ENCODE measurements around the gene RASGEF1B.

The RASGEF1B gene

DNA sequence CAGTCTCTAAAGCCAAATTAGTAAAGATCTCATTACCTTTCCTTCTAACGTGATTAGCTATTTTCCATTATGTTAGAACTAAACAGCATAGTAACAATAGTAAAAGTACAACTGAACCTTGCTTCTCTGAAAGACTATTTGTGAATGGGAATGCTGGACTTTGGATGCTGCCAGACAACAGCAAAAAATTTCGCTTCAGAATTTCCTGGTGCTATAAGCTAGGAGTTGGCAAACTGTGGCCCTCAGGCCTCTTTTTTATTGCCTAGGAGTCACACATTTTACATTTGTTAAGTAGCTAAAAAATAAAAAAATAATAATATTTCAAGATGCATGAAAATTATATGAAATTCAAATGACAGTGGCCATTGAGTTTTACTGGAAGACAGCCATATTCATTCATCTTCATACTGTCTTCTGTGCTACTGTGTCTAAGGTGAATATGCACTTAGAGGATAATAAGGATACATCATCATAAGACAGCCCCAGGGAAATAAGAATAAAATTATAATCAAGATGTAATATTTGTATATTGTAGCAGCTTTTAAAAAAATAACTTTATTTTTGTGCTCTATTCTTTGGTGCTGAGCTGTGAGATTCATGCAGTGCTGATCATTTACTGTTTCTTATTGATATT lies 34.6 kb downstream of the RASGEF1B start:
- Mint-ChIP-seq H3K4me1 (no peaks in the 10 kb centered on the region), H3K4me3 (no peak overlapping the region), H3K27ac (no peak overlapping the region), H3K36me3 (peaks cover 100% of the 10 kb centered on the region), H3K9me3 (no peaks in the 10 kb centered on the region)
- no peak for ATAC-seq
- DNase-seq (ENCODE audit: low spot score in 2 of 2) = no peak

GRCh38 chr4:81436096-81436495 lies 35.6 kb downstream of the RASGEF1B start:
- Mint-ChIP-seq H3K36me3 (peaks cover 96% of the 10 kb centered on the region), H3K27ac (no peak overlapping the region)

DNA sequence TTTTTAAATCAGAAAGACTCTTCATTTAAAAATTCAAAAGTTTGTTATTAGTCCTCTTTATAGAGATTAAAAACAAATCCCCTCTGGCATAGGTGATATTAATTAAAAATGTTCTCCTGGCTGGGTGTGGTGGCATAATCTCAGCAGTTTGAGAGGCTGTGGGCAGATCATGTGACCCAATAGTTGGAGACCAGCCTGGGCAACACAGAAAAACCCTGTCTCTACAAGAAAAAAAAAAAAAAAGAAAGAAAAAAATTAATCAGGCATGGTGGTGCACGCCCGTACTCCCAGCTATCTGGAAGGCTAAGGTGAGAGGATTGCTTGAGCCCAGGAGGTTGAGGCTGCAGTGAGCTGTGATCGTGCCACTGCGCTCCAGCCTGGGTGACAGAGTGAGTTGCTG lies 38.9 kb downstream of the RASGEF1B start:
- H3K27ac Mint-ChIP-seq = no peak overlapping the region
- no peak for ATAC-seq
- peaks cover 93% of the 10 kb centered on the region for H3K36me3 Mint-ChIP-seq

More at GRCh38 chr4:81436096-81436495, 35.6 kb downstream of the RASGEF1B start:
- no peaks in the 10 kb centered on the region for H3K9me3 Mint-ChIP-seq
- H3K4me3 Mint-ChIP-seq = no peak overlapping the region
- DNase-seq (ENCODE audit: low spot score in 2 of 2) (no peak), ATAC-seq (no peak)
- no peaks in the 10 kb centered on the region for H3K4me1 Mint-ChIP-seq

GRCh38 chr4:81431971-81432370 lies 39.7 kb downstream of the RASGEF1B start:
- no peak overlapping the region for H3K27ac Mint-ChIP-seq

More for the DNA sequence above, 38.9 kb downstream of the RASGEF1B start:
- Mint-ChIP-seq H3K4me1 (peaks cover 6% of the 10 kb centered on the region), H3K4me3 (no peak overlapping the region), H3K9me3 (no peaks in the 10 kb centered on the region)
- DNase-seq (ENCODE audit: low spot score in 2 of 2) = no peak

GRCh38 chr4:81429607-81430006 lies 42.1 kb downstream of the RASGEF1B start:
- Mint-ChIP-seq H3K27ac (no peak overlapping the region), H3K9me3 (no peaks in the 10 kb centered on the region), H3K4me3 (no peak overlapping the region), H3K36me3 (peaks cover 83% of the 10 kb centered on the region), H3K4me1 (peaks cover 6% of the 10 kb centered on the region)
- ATAC-seq (no peak), DNase-seq (ENCODE audit: low spot score in 2 of 2) (no peak)

More at GRCh38 chr4:81431971-81432370, 39.7 kb downstream of the RASGEF1B start:
- peaks cover 93% of the 10 kb centered on the region for H3K36me3 Mint-ChIP-seq
- ATAC-seq = no peak
- no peaks in the 10 kb centered on the region for H3K9me3 Mint-ChIP-seq
- peaks cover 6% of the 10 kb centered on the region for H3K4me1 Mint-ChIP-seq
- no peak for DNase-seq (ENCODE audit: low spot score in 2 of 2)
- H3K4me3 Mint-ChIP-seq = no peak overlapping the region

GRCh38 chr4:81429031-81429430 lies 42.7 kb downstream of the RASGEF1B start:
- Mint-ChIP-seq H3K4me3 (no peak overlapping the region), H3K36me3 (peaks cover 77% of the 10 kb centered on the region), H3K27ac (no peak overlapping the region), H3K4me1 (peaks cover 6% of the 10 kb centered on the region), H3K9me3 (no peaks in the 10 kb centered on the region)
- ATAC-seq (no peak), DNase-seq (ENCODE audit: low spot score in 2 of 2) (no peak)

DNA sequence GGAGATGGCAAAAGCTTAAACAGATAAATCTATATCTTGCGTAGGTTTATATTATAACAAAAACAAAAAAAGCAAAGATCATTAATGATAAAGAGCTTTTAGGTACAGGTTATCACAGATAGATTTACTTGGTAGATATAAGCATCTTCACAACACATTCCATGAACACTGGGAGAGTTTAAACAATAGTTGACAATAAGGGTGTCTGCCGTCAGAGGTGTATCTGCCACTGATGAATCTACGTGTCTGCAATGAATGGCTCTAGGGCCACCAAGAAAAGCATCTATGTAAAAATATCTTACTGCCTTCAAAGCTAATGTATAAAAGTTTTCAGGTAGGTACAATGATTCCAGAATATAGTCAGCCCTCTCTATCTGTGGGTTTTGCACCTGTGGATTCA lies 43.7 kb downstream of the RASGEF1B start:
- Mint-ChIP-seq H3K4me3 (no peak overlapping the region), H3K27ac (no peak overlapping the region), H3K4me1 (peaks cover 6% of the 10 kb centered on the region), H3K9me3 (no peaks in the 10 kb centered on the region), H3K36me3 (peaks cover 67% of the 10 kb centered on the region)
- no peak for DNase-seq (ENCODE audit: low spot score in 2 of 2)
- no peak for ATAC-seq

DNA sequence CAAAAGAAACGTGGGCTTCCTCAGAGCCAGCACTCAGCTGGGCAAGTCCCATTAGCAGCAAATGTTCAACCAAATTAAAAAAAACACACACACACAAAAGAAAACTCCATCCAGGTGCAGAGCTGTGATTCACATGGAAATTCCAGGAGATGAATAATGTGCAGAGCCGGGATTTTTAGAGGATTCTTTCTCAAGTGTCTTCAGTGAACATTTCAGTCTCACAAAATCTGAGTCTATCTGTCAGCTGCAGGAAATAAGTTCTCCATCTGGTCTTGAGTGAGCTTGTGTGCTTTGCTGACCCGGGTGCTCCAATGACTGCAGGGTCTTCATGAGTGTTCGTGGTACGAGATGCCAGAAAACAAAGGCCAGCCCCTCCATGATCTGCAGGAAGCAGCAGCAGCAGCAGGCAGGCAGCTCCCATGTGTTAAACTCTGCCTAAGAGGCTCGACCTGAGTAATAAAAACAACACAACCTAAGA lies 44.3 kb downstream of the RASGEF1B start:
- Mint-ChIP-seq H3K4me1 (peaks cover 6% of the 10 kb centered on the region), H3K36me3 (peaks cover 60% of the 10 kb centered on the region), H3K9me3 (no peaks in the 10 kb centered on the region), H3K4me3 (no peak overlapping the region), H3K27ac (no peak overlapping the region)
- ATAC-seq (no peak), DNase-seq (ENCODE audit: low spot score in 2 of 2) (no peak)

GRCh38 chr4:81426770-81427289 lies 44.9 kb downstream of the RASGEF1B start:
- Mint-ChIP-seq H3K27ac (no peak overlapping the region), H3K36me3 (peaks cover 55% of the 10 kb centered on the region)
- ATAC-seq = no peak

DNA sequence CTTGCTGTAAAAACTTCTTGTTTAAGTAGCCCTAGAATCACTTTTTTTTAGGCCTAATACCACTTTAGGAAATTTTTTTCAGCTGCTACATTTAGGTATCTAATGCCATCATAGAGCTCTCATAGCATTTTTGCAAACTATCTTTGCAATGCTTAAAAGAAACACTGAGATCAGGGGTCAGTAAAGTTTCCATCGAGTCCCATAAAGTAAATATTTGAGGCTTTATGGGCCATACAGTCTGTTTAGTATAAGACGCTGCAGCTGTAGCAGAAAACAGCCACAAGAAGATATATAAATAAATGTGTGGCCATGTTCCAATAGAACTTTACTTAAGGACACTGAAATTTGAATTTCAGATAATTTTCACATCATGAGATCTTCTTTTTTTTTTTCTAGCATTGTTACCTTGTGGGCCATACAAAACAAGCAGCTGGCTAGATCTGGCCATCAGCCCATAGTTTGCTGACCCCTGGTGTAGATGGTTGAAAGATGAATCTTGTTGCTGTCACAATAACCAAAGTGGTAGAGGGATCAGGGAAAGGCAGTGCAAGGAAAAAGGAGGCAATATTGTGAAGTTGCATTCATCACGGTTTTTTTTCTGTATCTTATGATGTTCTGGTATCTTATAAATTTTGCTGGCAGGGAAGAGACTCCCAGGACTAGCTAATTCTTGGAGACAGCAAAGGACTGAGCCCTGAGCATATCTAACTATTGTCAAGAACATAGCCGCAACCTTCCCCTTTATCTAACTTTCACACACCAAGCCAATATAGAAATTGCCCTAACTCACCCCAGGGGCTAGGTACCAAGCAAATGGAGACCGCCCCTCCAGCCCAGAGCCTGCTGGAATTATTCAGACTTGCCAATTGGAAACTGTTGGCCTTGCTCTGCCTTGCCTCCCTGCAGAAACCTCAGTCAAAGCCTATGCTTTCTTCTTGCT lies 46.6 kb downstream of the RASGEF1B start:
- peaks cover 6% of the 10 kb centered on the region for H3K4me1 Mint-ChIP-seq
- ATAC-seq (no peak), DNase-seq (ENCODE audit: low spot score in 2 of 2) (no peak)
- no peaks in the 10 kb centered on the region for H3K9me3 Mint-ChIP-seq
- H3K4me3 Mint-ChIP-seq = no peak overlapping the region
- peaks cover 43% of the 10 kb centered on the region for H3K36me3 Mint-ChIP-seq
- H3K27ac Mint-ChIP-seq = no peak overlapping the region

More at GRCh38 chr4:81426770-81427289, 44.9 kb downstream of the RASGEF1B start:
- DNase-seq (ENCODE audit: low spot score in 2 of 2) = no peak
- Mint-ChIP-seq H3K9me3 (no peaks in the 10 kb centered on the region), H3K4me1 (peaks cover 6% of the 10 kb centered on the region), H3K4me3 (no peak overlapping the region)

- DNase-seq (ENCODE audit: low spot score in 2 of 2) = no peak
- Mint-ChIP-seq H3K4me1 (peaks cover 6% of the 10 kb centered on the region), H3K9me3 (no peaks in the 10 kb centered on the region), H3K36me3 (peaks cover 35% of the 10 kb centered on the region), H3K27ac (no peak overlapping the region), H3K4me3 (no peak overlapping the region)
- ATAC-seq = no peak
Observed at GRCh38 chr4:81424336-81424735, 47.4 kb downstream of the RASGEF1B start.

- Mint-ChIP-seq H3K36me3 (peaks cover 20% of the 10 kb centered on the region), H3K9me3 (no peaks in the 10 kb centered on the region), H3K27ac (no peak overlapping the region), H3K4me3 (no peak overlapping the region), H3K4me1 (no peaks in the 10 kb centered on the region)
- DNase-seq (ENCODE audit: low spot score in 2 of 2) (no peak), ATAC-seq (peak; percentile 40)
Observed at GRCh38 chr4:81422595-81422994, 49.1 kb downstream of the RASGEF1B start.

DNA sequence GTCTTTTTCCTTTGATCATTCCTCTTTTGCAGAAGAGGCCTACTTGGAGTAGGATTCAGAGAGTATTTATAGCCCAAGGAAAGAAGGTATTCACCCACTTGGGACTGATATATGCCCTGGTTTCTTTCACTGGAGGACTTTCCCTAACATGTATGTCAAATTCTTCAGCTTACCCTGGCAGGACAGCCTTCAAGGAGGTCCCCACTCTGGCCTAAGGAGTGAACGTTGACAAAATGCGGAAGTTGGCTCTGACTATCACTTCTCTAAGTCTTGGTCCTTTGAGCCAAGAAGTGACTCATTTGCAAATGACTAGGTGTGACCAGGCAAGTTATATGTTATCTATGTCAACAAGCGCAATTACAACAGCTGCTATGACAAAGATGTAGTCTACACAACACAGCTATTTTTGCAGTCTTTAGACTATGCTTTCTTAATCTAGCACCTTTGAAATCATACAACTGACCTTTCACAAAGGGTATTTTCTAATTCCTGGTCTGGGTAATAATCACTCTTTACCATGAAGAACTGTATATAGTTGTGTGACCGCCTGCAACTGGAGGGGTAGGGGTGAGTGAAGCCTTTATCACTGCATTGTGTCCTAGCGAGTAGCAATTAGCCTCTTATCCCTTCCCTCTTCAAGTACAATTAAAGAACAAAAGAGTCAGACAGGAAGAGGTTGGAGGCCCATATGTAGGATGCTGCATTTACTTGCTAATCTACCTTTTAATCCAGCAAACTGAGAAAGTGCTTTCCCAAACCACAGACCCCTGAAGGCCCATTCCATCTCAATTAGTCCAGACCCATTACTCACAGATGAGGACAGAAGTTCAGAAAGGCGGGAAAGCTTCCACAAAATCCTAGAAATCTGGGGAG lies 50.1 kb downstream of the RASGEF1B start:
- no peaks in the 10 kb centered on the region for H3K4me1 Mint-ChIP-seq
- DNase-seq (ENCODE audit: low spot score in 2 of 2) = no peak
- ATAC-seq = peak; percentile 79
- peaks cover 10% of the 10 kb centered on the region for H3K36me3 Mint-ChIP-seq
- H3K9me3 Mint-ChIP-seq = no peaks in the 10 kb centered on the region
- H3K4me3 Mint-ChIP-seq = no peak overlapping the region
- H3K27ac Mint-ChIP-seq = no peak overlapping the region

- Mint-ChIP-seq H3K27ac (no peak overlapping the region), H3K9me3 (no peaks in the 10 kb centered on the region), H3K4me1 (no peaks in the 10 kb centered on the region), H3K36me3 (no peaks in the 10 kb centered on the region), H3K4me3 (no peak overlapping the region)
- DNase-seq (ENCODE audit: low spot score in 2 of 2) = no peak
- no peak for ATAC-seq
Observed at GRCh38 chr4:81418572-81418971, 53.1 kb downstream of the RASGEF1B start.
